T47D (cell line): ENCODE results near the gene DPEP2NB.
"Not testable (repeated sequence)": the region's sequence is repeated elsewhere in the genome, so short reads cannot be mapped to it uniquely, and the experiment has no call there.

Experiments used
- DNase-seq, 2 experiments: peaks; one replicate each; pipeline versions ENCODE4 v3.0.0 to v3.0.0-alpha.2; 2011 to 2012; ENCODE audit warnings: low read depth in 1 of 2, low spot score in 1 of 2
- JUND ChIP-seq: IDR thresholded peaks from 2 replicates; pipeline ENCODE4 v1.6.1; 2012; ENCODE audit warnings: low read depth
- in situ Hi-C: cut with HindIII; loops from 2 replicates; pipeline ENCODE4 v1.10.0; 2016; ENCODE audit warnings: low sequenced_read_pairs, low pct_unique_long_range_greater_than_20kb

The DPEP2NB gene

DNA sequence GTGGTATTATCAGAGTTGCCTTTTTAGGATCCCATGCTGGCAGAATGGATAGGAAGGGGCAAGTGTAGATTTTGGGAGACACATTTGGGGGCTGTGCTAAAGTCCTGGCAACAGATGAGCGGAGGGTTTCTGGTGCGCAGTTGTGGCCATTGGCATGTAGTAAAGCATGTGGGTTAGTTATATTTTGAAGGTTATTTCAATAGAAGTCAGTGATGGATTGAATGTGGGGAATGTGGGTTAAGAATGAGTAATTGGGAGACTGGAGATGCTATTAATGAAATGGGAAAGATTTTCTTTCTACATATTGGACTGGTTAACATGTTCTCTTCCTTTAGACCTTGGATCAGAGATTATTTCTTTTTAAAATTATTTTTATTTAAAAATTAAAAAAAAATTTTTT is 17.4 kb upstream of the DPEP2NB start:
- no peak for DNase-seq
- in situ Hi-C loops: no loop called here
- no peak for TF ChIP-seq JUND

DNA sequence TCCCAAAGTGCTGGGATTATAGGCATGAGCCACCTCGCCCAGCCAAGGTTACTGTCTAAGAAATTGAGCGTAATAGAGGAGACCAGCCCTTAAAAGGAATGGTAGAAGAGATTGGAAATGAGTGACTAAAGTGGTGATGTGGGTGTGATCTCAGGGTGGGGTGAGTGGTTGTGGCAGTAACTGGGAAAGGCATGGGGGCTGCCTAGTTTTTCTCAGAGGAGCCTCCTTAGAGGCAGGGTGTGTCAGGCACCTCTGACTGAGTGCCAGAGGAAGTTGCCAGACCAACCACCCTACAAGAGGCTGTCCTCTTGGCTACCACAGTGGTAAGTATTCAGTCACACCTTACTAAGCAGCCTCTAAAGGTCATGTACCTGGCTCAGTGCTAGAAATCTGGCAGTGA is 16.2 kb upstream of the DPEP2NB start:
- TF ChIP-seq JUND: no peak
- no peak for DNase-seq
- in situ Hi-C loops: no loop called here

DNA sequence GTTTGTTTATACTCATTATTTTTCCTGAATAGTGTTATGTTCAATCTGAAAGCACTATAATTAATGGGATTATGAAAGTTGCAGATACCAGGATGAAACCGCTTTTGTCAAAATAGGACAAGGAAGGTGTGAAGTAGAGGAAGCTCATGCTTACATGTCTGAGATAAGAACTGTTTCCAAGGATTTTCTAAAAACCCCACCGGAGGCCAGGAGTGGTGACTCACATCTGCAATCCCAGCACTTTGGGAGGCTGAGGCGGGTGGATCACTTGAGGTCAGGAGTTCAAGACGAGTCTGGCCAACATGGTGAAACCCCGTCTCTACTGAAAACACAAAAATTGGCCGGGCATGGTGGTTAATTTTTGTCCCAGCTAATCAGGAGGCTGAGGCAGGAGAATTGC is 14.4 kb upstream of the DPEP2NB start:
- in situ Hi-C loops, DNase-seq: not testable (repeated sequence)

DNA sequence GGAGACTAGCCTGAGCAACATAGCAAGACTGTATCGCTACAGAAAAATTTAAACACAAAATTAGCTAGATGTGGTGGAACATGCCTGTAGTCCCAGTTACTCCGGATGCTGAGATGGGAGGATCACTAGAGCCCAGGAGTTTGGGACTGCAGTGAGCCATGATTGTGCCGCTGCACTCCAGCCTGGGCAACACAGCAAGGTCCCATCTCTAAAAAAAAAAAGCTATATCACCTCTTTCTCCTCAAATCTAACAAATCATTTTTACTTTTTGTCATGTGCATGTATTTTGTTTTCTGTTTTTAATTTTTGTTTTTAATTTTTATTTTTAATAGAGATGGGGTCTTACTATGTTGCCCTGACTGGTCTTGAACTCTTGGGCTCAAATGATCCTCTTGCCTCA is 13.3 kb upstream of the DPEP2NB start:
- in situ Hi-C loops: no loop called here
- no peak for DNase-seq
- TF ChIP-seq JUND: no peak

DNA sequence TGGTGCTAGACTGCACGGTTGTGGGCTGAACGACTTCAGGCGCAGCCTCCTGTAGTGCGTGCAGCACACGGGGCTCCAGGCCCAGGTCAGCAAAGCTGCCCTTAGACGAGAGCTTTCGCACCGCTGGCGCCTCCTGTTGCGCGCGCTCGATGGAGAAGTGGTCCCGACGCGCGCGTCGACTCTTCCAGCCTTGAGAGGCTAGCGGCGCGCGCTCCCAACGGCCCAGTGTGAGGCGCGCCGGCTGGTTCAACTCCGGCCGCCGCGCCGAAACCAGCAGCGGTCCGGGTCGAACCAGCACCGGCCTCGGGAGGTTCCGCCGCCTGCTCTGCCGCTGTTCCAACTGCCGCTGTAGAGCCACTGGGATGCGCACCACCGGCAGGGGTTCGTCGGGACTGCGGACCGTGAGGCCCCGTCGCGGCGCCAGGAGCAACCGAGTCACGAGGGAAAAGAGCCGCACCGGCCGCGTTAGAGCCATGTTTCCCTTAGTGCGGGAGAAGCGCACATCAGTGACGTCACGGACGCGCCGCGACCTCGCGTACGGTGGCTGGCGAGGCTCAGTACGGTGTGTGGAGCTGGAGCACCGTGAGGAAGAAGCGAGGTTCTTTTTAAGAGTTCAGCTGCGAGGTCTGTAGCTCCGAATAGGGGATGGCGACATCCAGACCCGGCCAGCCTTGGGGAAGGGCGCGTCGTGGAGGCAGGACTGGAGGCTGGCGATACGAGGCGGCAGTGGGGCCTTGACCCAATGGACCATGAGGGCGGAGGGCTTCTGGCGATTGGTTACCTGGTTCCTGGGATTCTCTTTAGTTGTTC is 7.2 kb upstream of the DPEP2NB start, which contains the start of the genes DDX28 and DUS2:
TSS of gene DDX28 (minus strand) at position 505 of the 810 bp plus-strand sequence. CDS start at position 475, 30 bp downstream.
TSS of gene DUS2 (plus strand) at position 557 of the 810 bp plus-strand sequence. CDS start 14,740 bp downstream, outside the sequence.
- peak; percentile 79 to 94 for DNase-seq
- TF ChIP-seq JUND: no peak
- in situ Hi-C loops: no loop called here

DNA sequence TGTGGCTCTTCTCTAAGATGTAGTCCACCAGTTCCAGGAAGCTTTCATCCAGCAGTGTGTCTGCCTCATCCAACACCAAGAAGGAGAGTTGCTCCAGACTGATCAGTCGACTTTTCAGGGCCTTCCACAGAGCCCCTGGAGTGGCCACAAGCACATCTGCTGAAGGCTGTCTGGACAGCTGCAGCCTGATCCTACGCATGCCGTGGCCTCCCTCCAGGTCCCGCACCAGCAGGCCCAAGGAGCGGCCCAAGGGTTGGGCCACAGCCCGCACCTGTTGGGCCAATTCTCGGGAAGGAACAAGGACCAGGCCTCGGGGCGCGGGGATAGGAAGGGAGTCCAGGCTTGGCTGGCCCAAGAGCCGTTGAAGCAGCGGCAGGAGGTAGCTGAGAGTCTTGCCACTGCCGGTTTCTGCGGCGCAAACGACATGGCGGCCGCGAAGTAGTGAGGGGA is 6.6 kb upstream of the DPEP2NB start:
- in situ Hi-C loops: no loop called here
- no peak for TF ChIP-seq JUND
- no peak for DNase-seq

DNA sequence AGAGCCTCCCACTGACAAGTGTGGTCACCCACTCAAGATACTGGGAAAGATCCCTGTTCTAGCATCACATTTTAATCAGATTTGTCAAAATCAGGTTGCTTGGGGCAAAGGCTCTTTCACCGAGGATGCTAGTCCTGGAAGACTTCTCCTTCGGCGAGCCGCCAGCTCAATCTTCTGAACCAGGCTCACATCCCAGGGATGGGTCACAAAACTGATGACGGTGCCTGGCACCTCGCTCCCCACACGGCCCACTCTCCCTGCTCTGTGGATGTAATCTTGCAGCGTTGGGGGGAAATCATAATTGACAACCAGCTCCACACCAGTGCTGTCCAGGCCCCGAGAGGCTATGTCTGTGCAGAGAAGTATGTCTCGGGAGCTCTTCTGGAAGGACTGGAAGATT is 5.8 kb upstream of the DPEP2NB start:
- no peak for DNase-seq
- in situ Hi-C loops: no loop called here
- no peak for TF ChIP-seq JUND

DNA sequence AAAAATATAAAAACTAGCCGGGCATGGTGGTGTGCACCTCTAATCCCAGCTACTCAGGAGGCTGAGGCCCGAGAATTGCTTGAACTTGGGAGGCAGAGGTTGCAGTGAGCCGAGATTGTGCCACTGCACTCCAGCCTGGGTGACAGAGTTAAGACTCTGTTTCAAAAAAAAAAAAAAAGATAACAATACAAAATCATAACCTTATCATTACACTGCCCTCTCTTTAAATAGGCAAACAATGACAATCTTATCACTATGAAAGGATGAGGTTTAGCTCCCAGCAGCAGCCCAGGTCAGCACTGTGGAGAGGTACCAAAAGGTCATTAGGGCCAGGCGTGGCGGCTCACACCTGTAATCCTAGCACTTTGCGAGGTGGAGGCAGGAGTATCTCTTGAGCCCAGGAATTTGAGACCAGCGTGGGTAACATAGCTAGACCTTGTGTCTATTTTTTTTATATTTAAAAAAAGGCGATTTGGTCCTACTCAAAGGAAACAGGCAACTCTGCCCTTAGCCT is 3.5 kb upstream of the DPEP2NB start:
- no peak for DNase-seq
- in situ Hi-C loops: no loop called here
- TF ChIP-seq JUND: no peak

DNA sequence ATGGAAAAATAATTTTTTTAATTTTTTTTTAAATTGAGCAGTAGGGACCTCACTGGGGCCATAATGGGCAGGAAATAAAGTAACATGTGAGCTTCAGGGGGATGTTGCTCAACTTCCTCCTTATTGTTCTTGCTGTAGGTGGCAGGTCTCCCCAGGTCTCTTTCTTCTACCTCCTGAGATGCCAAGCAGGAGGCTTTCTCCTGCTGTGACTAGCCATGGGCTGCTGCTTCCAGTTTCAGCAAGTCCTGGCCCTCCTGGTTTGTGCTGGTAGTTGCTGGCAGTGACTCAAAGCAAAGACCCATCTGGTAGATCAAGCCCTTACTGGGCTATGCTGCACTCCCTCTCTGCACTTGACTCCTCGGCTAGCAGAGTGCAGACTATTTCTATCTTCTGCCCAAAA is 2.3 kb downstream of the DPEP2NB start:
- in situ Hi-C loops: no loop called here
- no peak for DNase-seq
- no peak for TF ChIP-seq JUND

DNA sequence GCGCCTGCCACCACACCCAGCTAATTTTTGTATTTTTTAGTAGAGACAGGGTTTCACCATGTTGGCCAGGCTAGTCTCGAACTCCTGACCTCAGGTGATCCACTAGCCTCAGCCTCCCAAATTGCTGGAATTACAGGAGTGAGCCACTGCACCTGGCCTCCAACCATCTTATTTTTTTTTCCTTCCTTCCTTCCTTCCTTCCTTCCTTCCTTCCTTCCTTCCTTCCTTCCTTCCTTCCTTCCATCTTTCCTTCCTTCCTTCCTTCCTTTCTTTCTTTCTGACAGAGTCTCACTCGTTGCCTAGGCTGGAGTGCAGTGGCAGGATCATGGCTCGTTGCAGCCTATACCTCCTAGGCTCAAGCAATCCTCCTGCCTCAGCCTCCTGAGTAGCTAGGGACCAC is 5.8 kb downstream of the DPEP2NB start:
- in situ Hi-C loops, DNase-seq: not testable (repeated sequence)

DNA sequence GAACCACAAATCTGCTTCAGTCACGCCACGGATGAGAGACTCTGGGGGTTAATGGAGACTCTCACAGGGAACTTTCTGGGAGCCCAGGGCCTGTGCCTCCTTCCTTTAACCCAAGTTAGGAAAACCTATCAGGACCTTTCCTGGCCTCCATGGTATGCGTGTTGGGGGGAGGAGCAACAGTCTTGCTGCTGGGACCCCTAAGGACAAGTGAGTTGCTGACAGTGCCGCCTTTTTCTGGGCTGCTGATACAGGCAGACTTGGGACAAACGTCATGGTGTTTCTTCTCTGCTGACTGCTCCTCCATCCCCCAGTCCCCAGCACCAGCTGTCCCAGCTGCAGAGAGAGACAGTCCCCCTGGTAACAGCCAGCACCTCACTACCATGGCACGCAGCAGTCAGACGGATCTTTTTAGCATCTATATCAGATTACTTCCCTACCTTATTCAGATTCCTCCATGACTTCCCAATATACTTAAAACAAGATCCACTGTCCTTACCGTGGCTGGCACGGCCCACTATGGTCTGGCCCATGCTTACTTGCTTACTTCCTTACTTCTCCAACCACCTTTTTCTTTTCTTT is 6.5 kb downstream of the DPEP2NB start:
- in situ Hi-C loops: no loop called here
- TF ChIP-seq JUND: no peak
- DNase-seq: no peak

DNA sequence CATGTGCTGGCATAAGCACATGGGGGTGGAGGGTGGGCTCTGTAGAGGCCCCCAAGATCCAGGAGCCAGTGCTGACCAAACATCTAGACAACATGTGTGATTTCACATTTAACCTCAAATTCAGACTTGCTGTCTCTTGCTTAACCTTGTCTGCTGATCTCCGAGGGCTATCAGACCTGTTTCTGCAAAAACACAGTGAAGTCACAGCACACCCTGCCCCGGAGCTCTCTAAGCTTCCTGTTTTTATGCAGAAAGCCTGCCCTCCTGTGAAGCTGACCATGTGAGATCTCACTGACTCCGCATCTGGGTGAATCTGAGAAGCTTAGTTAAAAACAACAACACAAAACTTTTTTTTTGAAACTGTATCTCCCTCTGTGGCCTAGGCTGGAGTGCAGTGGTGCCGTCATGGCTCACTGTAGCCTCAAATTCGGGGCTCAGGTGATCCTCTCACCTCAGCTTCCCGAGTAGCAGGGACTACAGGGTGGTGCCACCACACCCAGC is 9.9 kb downstream of the DPEP2NB start:
- no peak for DNase-seq
- in situ Hi-C loops: no loop called here
- no peak for TF ChIP-seq JUND

DNA sequence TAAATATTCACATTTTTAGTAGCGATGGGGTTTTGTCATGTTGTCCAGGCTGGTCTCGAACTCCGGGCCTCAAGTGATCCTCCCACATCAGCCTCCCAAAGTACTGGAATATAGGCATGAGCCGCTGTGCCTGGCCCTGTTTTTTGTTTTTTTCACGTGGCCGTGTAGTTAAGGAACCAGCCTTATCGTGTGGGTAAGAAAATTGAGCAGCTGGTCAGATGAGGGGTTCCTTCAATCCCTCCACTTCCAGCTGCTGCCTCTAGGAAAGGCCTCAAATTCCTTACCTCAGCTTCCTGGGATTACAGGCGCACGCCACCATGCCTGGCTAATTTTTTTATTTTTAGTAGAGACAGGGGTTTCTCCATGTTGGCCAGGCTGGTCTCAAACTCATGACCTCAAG is 10.5 kb downstream of the DPEP2NB start:
- in situ Hi-C loops: no loop called here
- no peak for DNase-seq
- no peak for TF ChIP-seq JUND
